Mucosa of rectum (tissue), 2 donors: ENCODE measurements around the gene PLEKHG5.

Experiments
- H3K27ac ChIP-seq, 2 donors: one replicate each; pipeline ENCODE4 v1.7.0; 2013; ENCODE audit warnings: inconsistent platforms in 2 of 2, low read depth in 2 of 2, low read length in 2 of 2
- H3K27me3 ChIP-seq, 2 donors: one replicate each; pipeline ENCODE4 v1.7.0; 2013; ENCODE audit warnings: low read length in 2 of 2; ENCODE audit not compliant: control insufficient read depth in 2 of 2, insufficient read depth in 2 of 2
- H3K36me3 ChIP-seq, 2 donors: one replicate each; pipeline ENCODE4 v1.7.0; 2013; ENCODE audit warnings: low read length in 2 of 2; ENCODE audit not compliant: control insufficient read depth in 2 of 2, insufficient read depth in 2 of 2
- H3K4me1 ChIP-seq, 2 donors: one replicate each; pipeline ENCODE4 v1.7.0; 2013; ENCODE audit warnings: low read length in 2 of 2, mild to moderate bottlenecking in 1 of 2; ENCODE audit not compliant: control insufficient read depth in 2 of 2, insufficient read depth in 2 of 2
- H3K4me3 ChIP-seq, 2 donors: one replicate each; pipeline ENCODE4 v1.7.0; 2013; ENCODE audit warnings: low read length in 2 of 2
- H3K9ac ChIP-seq, 2 donors: one replicate each; pipeline ENCODE4 v1.7.0; 2013; ENCODE audit warnings: low read length in 2 of 2, low read depth in 1 of 2, mild to moderate bottlenecking in 1 of 2
- H3K9me3 ChIP-seq, 2 donors: one replicate each; pipeline ENCODE4 v1.7.0; 2013; ENCODE audit warnings: low read length in 2 of 2; ENCODE audit not compliant: control insufficient read depth in 2 of 2
- donor health status: healthy.
- donor health status: Normal muscosa, but diverticular disease.

Gene PLEKHG5

DNA sequence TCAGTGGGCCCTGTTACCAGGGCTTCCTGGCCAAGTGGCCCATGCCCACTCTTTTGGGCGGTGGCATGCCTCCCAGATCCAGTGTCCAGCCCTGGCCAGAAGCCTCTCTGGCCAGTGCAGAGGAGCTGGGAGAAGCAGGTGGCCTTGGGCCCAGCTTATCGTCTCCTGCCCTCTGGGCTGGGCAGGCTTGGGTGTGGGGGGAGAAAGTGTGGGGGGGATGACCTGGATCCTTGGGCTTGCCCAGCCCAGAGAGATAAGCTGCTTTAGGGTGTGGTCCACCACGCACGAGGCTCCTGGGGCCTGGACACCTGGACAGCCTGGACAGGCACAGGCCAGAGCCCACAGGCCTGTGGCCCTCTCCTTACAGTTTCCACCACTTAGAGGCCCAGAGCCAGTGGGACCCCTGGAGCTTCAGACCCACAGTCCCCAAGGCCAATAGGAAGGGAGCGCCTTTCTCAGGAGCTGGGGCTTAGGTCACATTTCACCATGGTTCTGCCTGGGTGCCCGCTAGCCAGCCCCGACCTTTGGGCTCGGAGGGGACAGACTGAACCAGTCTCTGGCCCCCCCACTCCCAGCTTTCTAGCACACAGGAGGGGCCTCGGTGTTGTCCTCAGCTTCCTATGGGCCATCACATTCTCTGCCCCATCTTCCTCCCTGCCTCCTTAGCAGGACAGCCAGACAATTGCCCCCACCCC is 65.0 kb downstream of the PLEKHG5 start:
- H3K27me3 ChIP-seq = peaks cover 19 to 25% of the 10 kb centered on the region in 2 donors

GRCh38 chr1:6425658-6426057 is 65.8 kb downstream of the PLEKHG5 start:
- no peak overlapping the region for H3K27ac ChIP-seq
- no peaks in the 10 kb centered on the region for H3K9me3 ChIP-seq
- H3K27me3 ChIP-seq = peaks cover 24 to 29% of the 10 kb centered on the region in 2 donors
- H3K4me1 ChIP-seq = peaks cover 39 to 49% of the 10 kb centered on the region in 2 donors
- no peaks in the 10 kb centered on the region for H3K36me3 ChIP-seq
- no peak overlapping the region for H3K4me3 ChIP-seq
- no peak overlapping the region for H3K9ac ChIP-seq

More for the DNA sequence above, 65.0 kb downstream of the PLEKHG5 start:
- no peak overlapping the region for H3K4me3 ChIP-seq
- peaks cover 39 to 43% of the 10 kb centered on the region in 2 donors for H3K4me1 ChIP-seq
- H3K27ac ChIP-seq = no peak overlapping the region
- H3K9ac ChIP-seq = no peak overlapping the region
- no peaks in the 10 kb centered on the region for H3K36me3 ChIP-seq
- H3K9me3 ChIP-seq = no peaks in the 10 kb centered on the region

DNA sequence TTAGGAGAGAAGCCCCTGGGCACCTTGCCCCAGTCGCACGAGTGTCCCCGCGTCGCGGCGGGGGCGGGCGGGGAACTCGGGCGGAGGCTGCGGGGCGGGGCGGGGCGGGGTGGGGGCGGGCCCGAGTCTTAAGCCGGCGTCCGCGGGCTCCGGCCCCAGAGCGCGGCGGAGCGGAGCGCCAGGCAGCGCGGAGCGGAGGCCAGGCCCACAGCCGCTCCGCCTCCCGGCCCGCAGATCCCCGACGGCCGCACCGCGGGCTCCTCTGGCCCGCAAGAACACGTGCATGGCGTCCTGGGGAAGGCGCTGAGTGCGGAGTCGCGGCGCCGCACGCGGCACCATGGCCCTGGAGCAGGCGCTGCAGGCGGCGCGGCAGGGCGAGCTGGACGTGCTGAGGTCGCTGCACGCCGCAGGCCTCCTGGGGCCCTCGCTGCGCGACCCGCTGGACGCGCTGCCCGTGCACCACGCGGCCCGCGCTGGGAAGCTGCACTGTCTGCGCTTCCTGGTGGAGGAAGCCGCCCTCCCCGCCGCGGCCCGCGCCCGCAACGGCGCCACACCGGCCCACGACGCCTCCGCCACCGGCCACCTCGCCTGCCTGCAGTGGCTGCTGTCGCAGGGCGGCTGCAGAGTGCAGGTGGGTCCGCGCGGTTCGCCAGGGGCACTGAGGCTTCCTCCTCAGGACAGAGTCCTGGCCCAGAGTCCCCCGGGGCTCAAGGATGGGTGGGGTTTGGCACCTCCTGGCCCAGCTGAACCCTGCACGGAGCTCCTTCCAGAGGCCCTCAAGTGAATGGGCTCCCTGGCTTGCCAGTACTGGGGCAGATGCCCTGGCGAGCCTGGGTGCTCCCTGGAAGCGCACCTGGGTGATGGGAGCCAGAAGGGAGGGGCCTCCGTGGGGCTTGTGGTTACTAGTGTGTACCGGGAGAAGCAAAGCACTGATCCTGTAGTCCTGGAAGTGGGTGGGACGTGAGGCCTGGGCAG is 66.6 kb downstream of the PLEKHG5 start, which contains the start of gene ESPN:
ESPN (plus strand) TSS at position 158 of the 975 bp plus-strand sequence; CDS start at position 338, 180 bp downstream.
- Histone ChIP-seq H3K9me3 (no peaks in the 10 kb centered on the region), H3K4me3 (peak within 1 kb of the TSS; percentile 17 to 31), H3K27me3 (peaks cover 24 to 32% of the 10 kb centered on the region in 2 donors), H3K27ac (no peak within 1 kb of the TSS), H3K4me1 (peaks cover 46 to 56% of the 10 kb centered on the region in 2 donors), H3K9ac (peak within 1 kb of the TSS in 1 of 2 donors; percentile 43), H3K36me3 (no peaks in the 10 kb centered on the region)

DNA sequence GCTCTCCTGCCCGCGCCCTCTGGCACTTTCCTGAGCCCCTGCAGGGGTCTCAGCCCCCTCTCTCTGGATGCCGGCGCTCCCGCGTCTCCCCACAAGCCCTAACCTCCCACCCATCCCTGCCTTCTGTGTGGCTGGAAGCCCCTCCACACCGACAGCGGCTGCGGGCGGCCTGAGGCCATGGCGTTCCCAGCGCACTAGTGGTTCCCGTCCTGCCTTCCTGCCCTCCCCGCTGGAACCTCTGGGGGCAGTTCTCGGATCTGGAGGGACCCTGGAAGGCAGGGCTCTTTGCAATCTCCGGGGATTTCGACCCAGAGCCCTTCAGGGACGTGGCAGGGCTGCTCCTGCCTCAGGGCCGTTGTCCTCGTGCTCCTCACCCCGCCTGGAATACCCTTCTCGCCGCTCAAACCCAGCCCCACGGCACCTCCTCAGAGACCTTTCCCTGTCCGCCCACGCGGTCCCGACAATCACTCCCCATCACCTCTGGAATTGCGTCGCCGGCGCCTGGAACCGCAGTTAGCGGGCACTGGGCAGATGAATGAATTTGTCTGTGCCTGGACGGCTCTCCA is 67.4 kb downstream of the PLEKHG5 start:
- H3K9me3 ChIP-seq = no peaks in the 10 kb centered on the region
- no peak overlapping the region for H3K4me3 ChIP-seq
- no peak overlapping the region for H3K27ac ChIP-seq
- H3K36me3 ChIP-seq = no peaks in the 10 kb centered on the region
- no peak overlapping the region for H3K9ac ChIP-seq
- H3K27me3 ChIP-seq = peaks cover 24 to 33% of the 10 kb centered on the region in 2 donors
- peaks cover 48 to 58% of the 10 kb centered on the region in 2 donors for H3K4me1 ChIP-seq

DNA sequence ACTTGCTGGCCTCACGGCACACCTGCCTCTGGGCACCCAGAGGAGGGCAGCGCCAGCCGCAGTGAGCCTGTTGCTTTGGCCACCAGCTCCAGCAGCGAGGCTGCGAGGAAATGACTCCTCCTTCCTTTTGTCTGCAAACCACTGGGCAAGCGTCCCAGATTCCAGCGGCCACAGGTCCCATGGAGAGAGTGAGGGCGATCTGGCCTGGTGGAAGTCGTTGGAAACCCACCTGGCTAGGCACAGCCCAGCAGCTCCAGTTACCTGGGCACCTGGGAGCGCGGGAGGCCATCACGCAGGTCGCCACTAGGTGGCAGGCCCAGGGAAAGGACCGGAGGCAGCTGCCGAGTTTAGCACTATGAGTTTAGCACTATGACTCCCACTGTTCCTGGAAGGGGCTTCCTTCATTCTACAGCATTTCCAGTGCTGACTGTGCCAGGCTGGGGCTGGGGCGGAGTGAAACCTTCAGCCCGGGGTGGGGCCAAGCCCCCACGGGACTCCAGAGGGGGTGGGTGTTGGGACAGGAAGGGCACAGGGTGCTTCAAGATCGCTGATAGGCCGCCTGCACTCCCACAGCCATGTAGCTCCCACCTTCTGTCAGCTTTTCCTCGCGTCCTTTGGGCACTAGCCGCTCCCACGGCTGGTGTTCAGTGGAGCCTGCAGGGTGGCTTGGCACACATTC is 68.0 kb downstream of the PLEKHG5 start:
- Histone ChIP-seq H3K36me3 (no peaks in the 10 kb centered on the region), H3K4me1 (peaks cover 51 to 62% of the 10 kb centered on the region in 2 donors), H3K27ac (no peak overlapping the region), H3K4me3 (peak overlapping the region in 1 of 2 donors; percentile 22), H3K27me3 (peaks cover 26 to 33% of the 10 kb centered on the region in 2 donors), H3K9ac (no peak overlapping the region), H3K9me3 (no peaks in the 10 kb centered on the region)

- no peaks in the 10 kb centered on the region for H3K36me3 ChIP-seq
- H3K9ac ChIP-seq = no peak overlapping the region
- peaks cover 26 to 42% of the 10 kb centered on the region in 2 donors for H3K27me3 ChIP-seq
- H3K4me1 ChIP-seq = peaks cover 44 to 55% of the 10 kb centered on the region in 2 donors
- no peaks in the 10 kb centered on the region for H3K9me3 ChIP-seq
- H3K4me3 ChIP-seq = no peak overlapping the region
- H3K27ac ChIP-seq = no peak overlapping the region
Measured at GRCh38 chr1:6421266-6421665, 70.2 kb downstream of the PLEKHG5 start.

DNA sequence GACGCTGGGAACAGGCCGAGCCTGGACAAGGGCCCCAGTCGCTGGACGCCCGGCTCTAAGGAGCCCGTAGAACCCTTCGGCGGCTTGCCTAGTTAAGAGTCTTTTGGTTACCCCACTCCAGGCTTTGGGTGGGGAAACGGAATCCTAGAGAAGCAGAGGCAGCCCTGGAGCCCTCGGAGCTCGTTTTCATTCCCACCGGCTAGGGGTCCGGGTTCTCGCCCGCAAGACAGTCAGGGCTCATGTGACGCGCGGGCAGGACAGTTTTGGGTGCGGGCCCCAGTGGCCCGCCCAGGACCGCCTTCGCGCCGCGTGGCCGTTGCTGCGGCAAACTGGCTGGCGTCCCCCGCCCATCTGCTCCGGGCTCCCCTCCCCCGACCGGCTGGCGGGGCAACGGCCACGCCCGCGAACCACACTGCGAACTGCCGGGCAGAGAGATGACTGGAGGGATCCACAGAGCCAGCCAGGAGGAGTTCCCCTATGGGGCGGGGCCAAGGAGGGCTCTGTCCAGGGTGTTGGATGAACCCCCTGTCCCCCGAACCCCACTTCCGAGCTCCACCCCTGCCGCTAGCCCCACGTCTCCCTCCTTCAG is 70.9 kb downstream of the PLEKHG5 start:
- H3K4me3 ChIP-seq = peak overlapping the region; percentile 50 to 54
- peak overlapping the region in 1 of 2 donors; percentile 56 for H3K9ac ChIP-seq
- peaks cover 41 to 48% of the 10 kb centered on the region in 2 donors for H3K4me1 ChIP-seq
- peaks cover 26 to 39% of the 10 kb centered on the region in 2 donors for H3K27me3 ChIP-seq
- no peaks in the 10 kb centered on the region for H3K9me3 ChIP-seq
- no peaks in the 10 kb centered on the region for H3K36me3 ChIP-seq
- H3K27ac ChIP-seq = peak overlapping the region; percentile 59 to 63

- Histone ChIP-seq H3K4me1 (peaks cover 39 to 45% of the 10 kb centered on the region in 2 donors), H3K36me3 (no peaks in the 10 kb centered on the region), H3K9me3 (no peaks in the 10 kb centered on the region), H3K27ac (peak within 1 kb of the TSS; percentile 61 to 63), H3K4me3 (peak within 1 kb of the TSS; percentile 54 to 58), H3K9ac (peak within 1 kb of the TSS in 1 of 2 donors; percentile 66), H3K27me3 (peaks cover 24 to 36% of the 10 kb centered on the region in 2 donors)
Measured at GRCh38 chr1:6419804-6420453, 71.5 kb downstream of the PLEKHG5 start, which contains the start of gene HES2. Gene HES2 (minus strand): TSS chr1:6419919. CDS start chr1:6419820, 99 bp downstream.

- Histone ChIP-seq H3K27me3 (peaks cover 23 to 38% of the 10 kb centered on the region in 2 donors), H3K27ac (peak overlapping the region; percentile 61 to 63), H3K4me1 (peaks cover 41 to 47% of the 10 kb centered on the region in 2 donors), H3K36me3 (no peaks in the 10 kb centered on the region), H3K9ac (peak overlapping the region in 1 of 2 donors; percentile 66), H3K9me3 (no peaks in the 10 kb centered on the region), H3K4me3 (peak overlapping the region; percentile 54 to 58)
Measured at GRCh38 chr1:6419397-6419803, 72.1 kb downstream of the PLEKHG5 start.
